Fibroblast of skin of right quadriceps (primary cell): ENCODE measurements around the gene EEF2K.
"Not testable (repeated sequence)": the region's sequence is repeated elsewhere in the genome, so short reads cannot be mapped to it uniquely, and the experiment has no call there.

ENCODE experiments used
- DNase-seq: peaks from one replicate; pipeline ENCODE4 v3.0.0-alpha.2; 2013

EEF2K gene

GRCh38 chr16:22297871-22298733, 92.0 kb downstream of the EEF2K start:
- peak; percentile 97 for DNase-seq

GRCh38 chr16:22299036-22299435, 93.0 kb downstream of the EEF2K start:
- no peak for DNase-seq

- DNase-seq: peak; percentile 39
Measured at GRCh38 chr16:22300427-22301071, 94.5 kb downstream of the EEF2K start.

- DNase-seq: not testable (repeated sequence)
Measured at GRCh38 chr16:22301423-22301822, 95.3 kb downstream of the EEF2K start.

- no peak for DNase-seq
Measured at GRCh38 chr16:22302776-22303363, 96.8 kb downstream of the EEF2K start.

GRCh38 chr16:22304411-22304810, 98.3 kb downstream of the EEF2K start:
- no peak for DNase-seq

- DNase-seq: no peak
Measured at GRCh38 chr16:22306788-22307187, 100.7 kb downstream of the EEF2K start.

GRCh38 chr16:22307838-22308237, 101.8 kb downstream of the EEF2K start:
- DNase-seq: no peak

GRCh38 chr16:22308824-22309520, 102.9 kb downstream of the EEF2K start:
- DNase-seq: no peak

GRCh38 chr16:22311520-22311919, 105.4 kb downstream of the EEF2K start:
- no peak for DNase-seq

GRCh38 chr16:22312897-22313781, 107.1 kb downstream of the EEF2K start:
- no peak for DNase-seq

- DNase-seq: no peak
Measured at GRCh38 chr16:22313876-22314470, 107.9 kb downstream of the EEF2K start.

- DNase-seq: no peak
Measured at GRCh38 chr16:22314661-22315626, 108.9 kb downstream of the EEF2K start.

GRCh38 chr16:22315979-22316378, 109.9 kb downstream of the EEF2K start:
- no peak for DNase-seq

GRCh38 chr16:22316411-22316811, 110.3 kb downstream of the EEF2K start:
- DNase-seq: no peak

GRCh38 chr16:22317001-22317530, 111.0 kb downstream of the EEF2K start:
- no peak for DNase-seq

- DNase-seq: no peak
Measured at GRCh38 chr16:22317625-22318024, 111.5 kb downstream of the EEF2K start.

- no peak for DNase-seq
Measured at GRCh38 chr16:22318690-22319358, 112.7 kb downstream of the EEF2K start.

- no peak for DNase-seq
Measured at GRCh38 chr16:22320572-22321339, 114.7 kb downstream of the EEF2K start.
